ENCODE measurements around the gene PLCH1. TPM values are rescaled to one million over a fixed set of nuclear protein-coding genes. Genes with fewer than 3 reads are reported as not detected.

Gene PLCH1
- total RNA-seq, 1 experiment from 2014 or later, result 3.8 TPM

- TF ChIP-seq ELF1 (IDR thresholded peaks at IDR 0.05; ENCODE audit: borderline replicate concordance, low read depth) (no peak), YY1 (IDR thresholded peaks at IDR 0.05; ENCODE audit: extremely low read depth, insufficient replicate concordance, low read depth, low read length) (no peak)
- H3K27me3 ChIP-seq (ENCODE audit: insufficient read depth, low read length), result no peaks in the 10 kb centered on the region
- ChIA-PET RAD21 (ENCODE audit: low non-redundant PET in 1 of 2, low total read pairs in 2 of 2, uncharacterized antibody in 2 of 2, unreplicated experiment in 2 of 2) (no interaction called here), CTCF (no interaction called here), POLR2A (no interaction called here)
- H3K79me2 ChIP-seq (ENCODE audit: insufficient read depth, low read length), result no peaks in the 10 kb centered on the region
- H3K9me3 ChIP-seq (ENCODE audit: control insufficient read depth in 1 of 2, insufficient read depth in 1 of 2, low read depth in 1 of 2, low read length in 2 of 2), result no peaks in the 10 kb centered on the region
- H3K4me1 ChIP-seq (ENCODE audit: control insufficient read depth in 1 of 2, insufficient read depth in 2 of 2, low read length in 2 of 2), result peaks cover 12 to 15% of the 10 kb centered on the region in 2 experiments
- BruUV-seq (replicated peaks), result no TSS peak
- H3K9me2 ChIP-seq (ENCODE audit: insufficient read depth), result no peaks in the 10 kb centered on the region
- no peak for ATAC-seq
- no peak overlapping the region for H2AFZ ChIP-seq (ENCODE audit: low read depth, low read length, poor library complexity, severe bottlenecking)
- intact Hi-C loops (cut with micrococcal nuclease), result no loop called here
- no peak overlapping the region for H3K27ac ChIP-seq (ENCODE audit: low read depth, low read length)
- H4K20me1 ChIP-seq (ENCODE audit: insufficient read depth), result no peaks in the 10 kb centered on the region
- peak overlapping the region; percentile 73 for H3K4me2 ChIP-seq (ENCODE audit: low read length)
- DNase-seq (ENCODE audit: low read depth, low spot score), result no peak
- H3K9ac ChIP-seq (ENCODE audit: low read length), result no peak overlapping the region
- peak overlapping the region in 1 of 2 experiments; percentile 22; a peak in 1 of 4 replicates for H3K4me3 ChIP-seq (replicated peaks in 1 of 2; ENCODE audit: low read depth in 1 of 2, low read length in 2 of 2)
- H3K36me3 ChIP-seq (ENCODE audit: control insufficient read depth in 1 of 2, insufficient read depth in 2 of 2, low read length in 2 of 2), result no peaks in the 10 kb centered on the region
These were observed 353.8 kb downstream of the PLCH1 start for GRCh38 chr3:155391104-155391503.

GRCh38 chr3:155390351-155390750 is 354.5 kb downstream of the PLCH1 start:
- no peak overlapping the region for H3K9ac ChIP-seq (ENCODE audit: low read length)
- ChIA-PET CTCF (no interaction called here), POLR2A (no interaction called here), RAD21 (ENCODE audit: low non-redundant PET in 1 of 2, low total read pairs in 2 of 2, uncharacterized antibody in 2 of 2, unreplicated experiment in 2 of 2) (no interaction called here)
- BruUV-seq (replicated peaks), result no TSS peak
- H3K27me3 ChIP-seq (ENCODE audit: insufficient read depth, low read length), result no peaks in the 10 kb centered on the region
- no peaks in the 10 kb centered on the region for H3K9me2 ChIP-seq (ENCODE audit: insufficient read depth)
- H2AFZ ChIP-seq (ENCODE audit: low read depth, low read length, poor library complexity, severe bottlenecking), result no peak overlapping the region
- no peak overlapping the region for H3K27ac ChIP-seq (ENCODE audit: low read depth, low read length)
- no peak overlapping the region for H3K4me3 ChIP-seq (replicated peaks in 1 of 2; ENCODE audit: low read depth in 1 of 2, low read length in 2 of 2)
- no peaks in the 10 kb centered on the region for H3K9me3 ChIP-seq (ENCODE audit: control insufficient read depth in 1 of 2, insufficient read depth in 1 of 2, low read depth in 1 of 2, low read length in 2 of 2)
- no peak for DNase-seq (ENCODE audit: low read depth, low spot score)
- no peaks in the 10 kb centered on the region for H4K20me1 ChIP-seq (ENCODE audit: insufficient read depth)
- H3K36me3 ChIP-seq (ENCODE audit: control insufficient read depth in 1 of 2, insufficient read depth in 2 of 2, low read length in 2 of 2), result no peaks in the 10 kb centered on the region
- ATAC-seq, result no peak
- no peak overlapping the region for H3K4me2 ChIP-seq (ENCODE audit: low read length)
- intact Hi-C loops (cut with micrococcal nuclease), result no loop called here
- no peaks in the 10 kb centered on the region for H3K79me2 ChIP-seq (ENCODE audit: insufficient read depth, low read length)
- peaks cover 12 to 15% of the 10 kb centered on the region in 2 experiments for H3K4me1 ChIP-seq (ENCODE audit: control insufficient read depth in 1 of 2, insufficient read depth in 2 of 2, low read length in 2 of 2)
- TF ChIP-seq, protein P1, sequence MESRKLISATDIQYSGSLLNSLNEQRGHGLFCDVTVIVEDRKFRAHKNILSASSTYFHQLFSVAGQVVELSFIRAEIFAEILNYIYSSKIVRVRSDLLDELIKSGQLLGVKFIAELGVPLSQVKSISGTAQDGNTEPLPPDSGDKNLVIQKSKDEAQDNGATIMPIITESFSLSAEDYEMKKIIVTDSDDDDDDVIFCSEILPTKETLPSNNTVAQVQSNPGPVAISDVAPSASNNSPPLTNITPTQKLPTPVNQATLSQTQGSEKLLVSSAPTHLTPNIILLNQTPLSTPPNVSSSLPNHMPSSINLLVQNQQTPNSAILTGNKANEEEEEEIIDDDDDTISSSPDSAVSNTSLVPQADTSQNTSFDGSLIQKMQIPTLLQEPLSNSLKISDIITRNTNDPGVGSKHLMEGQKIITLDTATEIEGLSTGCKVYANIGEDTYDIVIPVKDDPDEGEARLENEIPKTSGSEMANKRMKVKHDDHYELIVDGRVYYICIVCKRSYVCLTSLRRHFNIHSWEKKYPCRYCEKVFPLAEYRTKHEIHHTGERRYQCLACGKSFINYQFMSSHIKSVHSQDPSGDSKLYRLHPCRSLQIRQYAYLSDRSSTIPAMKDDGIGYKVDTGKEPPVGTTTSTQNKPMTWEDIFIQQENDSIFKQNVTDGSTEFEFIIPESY (IDR thresholded peaks at IDR 0.05; ENCODE audit: extremely low read depth, insufficient replicate concordance, low read length), result no peak
- no peak for TF ChIP-seq ZFX (IDR thresholded peaks at IDR 0.05)
- no peak for TF ChIP-seq CEBPB (IDR thresholded peaks at IDR 0.05; ENCODE audit: low read depth)
- TF ChIP-seq, protein P2, sequence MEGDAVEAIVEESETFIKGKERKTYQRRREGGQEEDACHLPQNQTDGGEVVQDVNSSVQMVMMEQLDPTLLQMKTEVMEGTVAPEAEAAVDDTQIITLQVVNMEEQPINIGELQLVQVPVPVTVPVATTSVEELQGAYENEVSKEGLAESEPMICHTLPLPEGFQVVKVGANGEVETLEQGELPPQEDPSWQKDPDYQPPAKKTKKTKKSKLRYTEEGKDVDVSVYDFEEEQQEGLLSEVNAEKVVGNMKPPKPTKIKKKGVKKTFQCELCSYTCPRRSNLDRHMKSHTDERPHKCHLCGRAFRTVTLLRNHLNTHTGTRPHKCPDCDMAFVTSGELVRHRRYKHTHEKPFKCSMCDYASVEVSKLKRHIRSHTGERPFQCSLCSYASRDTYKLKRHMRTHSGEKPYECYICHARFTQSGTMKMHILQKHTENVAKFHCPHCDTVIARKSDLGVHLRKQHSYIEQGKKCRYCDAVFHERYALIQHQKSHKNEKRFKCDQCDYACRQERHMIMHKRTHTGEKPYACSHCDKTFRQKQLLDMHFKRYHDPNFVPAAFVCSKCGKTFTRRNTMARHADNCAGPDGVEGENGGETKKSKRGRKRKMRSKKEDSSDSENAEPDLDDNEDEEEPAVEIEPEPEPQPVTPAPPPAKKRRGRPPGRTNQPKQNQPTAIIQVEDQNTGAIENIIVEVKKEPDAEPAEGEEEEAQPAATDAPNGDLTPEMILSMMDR (IDR thresholded peaks at IDR 0.05 in 2 of 3, conservative IDR thresholded peaks at IDR 0.05 in 1 of 3; ENCODE audit: borderline replicate concordance in 1 of 3, insufficient read depth in 1 of 3, low read depth in 2 of 3, low read length in 2 of 3), result no peak
- TF ChIP-seq, protein P3, sequence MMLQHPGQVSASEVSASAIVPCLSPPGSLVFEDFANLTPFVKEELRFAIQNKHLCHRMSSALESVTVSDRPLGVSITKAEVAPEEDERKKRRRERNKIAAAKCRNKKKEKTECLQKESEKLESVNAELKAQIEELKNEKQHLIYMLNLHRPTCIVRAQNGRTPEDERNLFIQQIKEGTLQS (IDR thresholded peaks at IDR 0.05), result no peak
- no peak for TF ChIP-seq MAX (IDR thresholded peaks at IDR 0.05)
- no peak for TF ChIP-seq EZH2phosphoT487 (IDR thresholded peaks at IDR 0.05; ENCODE audit: borderline replicate concordance)
- TF ChIP-seq RAD21 (IDR thresholded peaks at IDR 0.05; ENCODE audit: low read depth), result no peak
- TF ChIP-seq YY1 (IDR thresholded peaks at IDR 0.05; ENCODE audit: extremely low read depth, insufficient replicate concordance, low read depth, low read length), result no peak
- no peak for TF ChIP-seq SP1 (IDR thresholded peaks at IDR 0.05; ENCODE audit: low read depth)
- no peak for TF ChIP-seq REST (IDR thresholded peaks at IDR 0.05; ENCODE audit: low read depth)
